ENCODE results near the gene KCP. TPM values are rescaled to one million over a fixed set of nuclear protein-coding genes. Genes with fewer than 3 reads are reported as not detected.

The KCP gene
- total RNA-seq, 1 donor from 2014 or later, result not detected

- DNase-seq (ENCODE audit: low read depth in 2 of 2), result no peak
Measured at GRCh38 chr7:128841171-128841690, 69.3 kb downstream of the KCP start.

GRCh38 chr7:128840326-128841170 is 70.0 kb downstream of the KCP start:
- no peak for DNase-seq (ENCODE audit: low read depth in 2 of 2)

GRCh38 chr7:128839751-128840177 is 70.7 kb downstream of the KCP start:
- DNase-seq (ENCODE audit: low read depth in 2 of 2), result no peak

- DNase-seq (ENCODE audit: low read depth in 2 of 2), result no peak
Measured at GRCh38 chr7:128838981-128839731, 71.4 kb downstream of the KCP start.

- DNase-seq (ENCODE audit: low read depth in 2 of 2), result no peak
Measured at GRCh38 chr7:128838109-128838779, 72.3 kb downstream of the KCP start.

GRCh38 chr7:128837521-128837921 is 73.0 kb downstream of the KCP start:
- no peak for DNase-seq (ENCODE audit: low read depth in 2 of 2)

GRCh38 chr7:128836729-128837348 is 73.7 kb downstream of the KCP start:
- DNase-seq (ENCODE audit: low read depth in 2 of 2), result no peak

- DNase-seq (ENCODE audit: low read depth in 2 of 2), result no peak
Measured at GRCh38 chr7:128835790-128836641, 74.5 kb downstream of the KCP start.

GRCh38 chr7:128835231-128835751 is 75.2 kb downstream of the KCP start:
- no peak for DNase-seq (ENCODE audit: low read depth in 2 of 2)

- no peak for DNase-seq (ENCODE audit: low read depth in 2 of 2)
Measured at GRCh38 chr7:128833946-128834325, 76.6 kb downstream of the KCP start.

GRCh38 chr7:128833148-128833945 is 77.2 kb downstream of the KCP start:
- DNase-seq (ENCODE audit: low read depth in 2 of 2), result peak; percentile 95 to 99

GRCh38 chr7:128832880-128833147 is 77.7 kb downstream of the KCP start:
- DNase-seq (ENCODE audit: low read depth in 2 of 2), result no peak

- DNase-seq (ENCODE audit: low read depth in 2 of 2), result peak; percentile 40 to 74
Measured at GRCh38 chr7:128831994-128832879, 78.3 kb downstream of the KCP start.

- DNase-seq (ENCODE audit: low read depth in 2 of 2), result peak; percentile 51 to 76
Measured at GRCh38 chr7:128831178-128831993, 79.1 kb downstream of the KCP start.

GRCh38 chr7:128830231-128831177 is 80.0 kb downstream of the KCP start, which contains the start of gene FLNC:
TSS of gene FLNC (plus strand) at chr7:128830406. CDS start at chr7:128830638, 232 bp downstream.
- peak; percentile 70 to 86 for DNase-seq (ENCODE audit: low read depth in 2 of 2)

- DNase-seq (ENCODE audit: low read depth in 2 of 2), result peak; percentile 56 to 89
Measured at GRCh38 chr7:128829391-128830166, 80.9 kb downstream of the KCP start.

Measured in lung microvascular endothelial cell (primary cell).